ENCODE results near the gene PARD3B. TPM values are rescaled to one million over a fixed set of nuclear protein-coding genes. Genes with fewer than 3 reads are reported as not detected.

The PARD3B gene
- total and polyA plus RNA-seq, 2 of the 8 experiments (the other 6 are each of a cell fraction or from before 2014, with no cell fraction given): 1.2 to 5.7 TPM

DNA sequence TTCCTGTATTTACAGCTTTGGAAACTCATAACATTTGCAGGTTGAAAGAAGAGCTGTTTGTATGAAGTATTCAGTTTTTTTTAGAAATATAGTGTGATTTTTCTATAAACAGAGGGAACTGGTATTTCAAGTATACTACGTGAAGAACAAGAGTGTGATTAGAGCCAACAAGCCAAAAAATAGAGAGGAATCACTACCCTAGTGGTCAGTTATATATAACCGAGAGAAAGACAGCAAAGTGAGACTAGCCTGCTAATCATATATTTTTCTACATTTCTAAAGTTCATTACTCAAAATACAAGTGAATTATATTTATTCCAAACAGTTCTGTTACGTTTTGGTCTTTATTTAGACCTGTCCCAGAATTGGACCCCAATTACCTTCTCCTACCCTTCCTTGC lies 692.2 kb downstream of the PARD3B start:
- no peak overlapping the region for H2AFZ ChIP-seq (ENCODE audit: low read length)
- 74% methylated on average over 3 of the region's 3 CpGs; no CpG with 5 or more reads in 1 of the 2 experiments for WGBS, 2 experiments (ENCODE audit: extremely low coverage in 1 of 2, insufficient coverage in 1 of 2, insufficient read length in 1 of 2, insufficient replicate concordance in 2 of 2, low coverage in 1 of 2, low lambda C conversion rate in 2 of 2, missing lambda C conversion rate in 1 of 2)
- FAIRE-seq: no peak
- no peaks in the 10 kb centered on the region for H4K20me1 ChIP-seq (replicated peaks in 1 of 2; ENCODE audit: control insufficient read depth in 1 of 2, insufficient read depth in 2 of 2, low read length in 2 of 2)
- no peaks in the 10 kb centered on the region for H3K79me1 ChIP-seq (ENCODE audit: low read depth, low read length)
- no peak overlapping the region for H3K18ac ChIP-seq (ENCODE audit: extremely low read depth, low read length)
- no peak overlapping the region for H3K4me2 ChIP-seq (ENCODE audit: insufficient read depth in 1 of 2, low read depth in 2 of 2, low read length in 2 of 2)
- POLR2A ChIA-PET (ENCODE audit: partially characterized antibody): no interaction called here
- H2BK5ac ChIP-seq (ENCODE audit: low read depth, low read length): no peak overlapping the region
- no peak overlapping the region for H2BK20ac ChIP-seq (ENCODE audit: low read length)
- no peak overlapping the region for H3K4ac ChIP-seq (replicated peaks; ENCODE audit: insufficient read length, low read depth, low read length)
- H3K36me3 ChIP-seq (ENCODE audit: control insufficient read depth in 2 of 4, insufficient read depth in 4 of 4, low read length in 3 of 4): no peaks in the 10 kb centered on the region
- no peak overlapping the region for H2BK12ac ChIP-seq (ENCODE audit: low read depth, low read length)
- no peak overlapping the region for H4K8ac ChIP-seq (ENCODE audit: extremely low read depth, insufficient read depth, low read length)
- H3K9me3 ChIP-seq (ENCODE audit: insufficient read depth in 2 of 2, low read depth in 1 of 2, low read length in 1 of 2): no peaks in the 10 kb centered on the region
- CTCF ChIA-PET (ENCODE audit: partially characterized antibody): interaction anchor here (0.6 to 1.3 kb wide), 12 partner anchors 14 to 345 kb away, joined by 3 to 7 read pairs (median 3); no protein-coding TSS in a partner anchor
- no peak for TF ChIP-seq GTF2F1 (IDR thresholded peaks at IDR 0.05; ENCODE audit: borderline replicate concordance, low read depth, low read length)
- no peak for TF ChIP-seq POLR2AphosphoS5 (IDR thresholded peaks at IDR 0.05; ENCODE audit: low read depth, low read length)
- peak; percentile 17 to 22; a peak in 2 of 4 replicates for TF ChIP-seq RAD21 (IDR thresholded peaks at IDR 0.05 in 1 of 2, conservative IDR thresholded peaks at IDR 0.05 in 1 of 2; ENCODE audit: low read depth in 2 of 2, low read length in 2 of 2)
- TF ChIP-seq, protein P1, sequence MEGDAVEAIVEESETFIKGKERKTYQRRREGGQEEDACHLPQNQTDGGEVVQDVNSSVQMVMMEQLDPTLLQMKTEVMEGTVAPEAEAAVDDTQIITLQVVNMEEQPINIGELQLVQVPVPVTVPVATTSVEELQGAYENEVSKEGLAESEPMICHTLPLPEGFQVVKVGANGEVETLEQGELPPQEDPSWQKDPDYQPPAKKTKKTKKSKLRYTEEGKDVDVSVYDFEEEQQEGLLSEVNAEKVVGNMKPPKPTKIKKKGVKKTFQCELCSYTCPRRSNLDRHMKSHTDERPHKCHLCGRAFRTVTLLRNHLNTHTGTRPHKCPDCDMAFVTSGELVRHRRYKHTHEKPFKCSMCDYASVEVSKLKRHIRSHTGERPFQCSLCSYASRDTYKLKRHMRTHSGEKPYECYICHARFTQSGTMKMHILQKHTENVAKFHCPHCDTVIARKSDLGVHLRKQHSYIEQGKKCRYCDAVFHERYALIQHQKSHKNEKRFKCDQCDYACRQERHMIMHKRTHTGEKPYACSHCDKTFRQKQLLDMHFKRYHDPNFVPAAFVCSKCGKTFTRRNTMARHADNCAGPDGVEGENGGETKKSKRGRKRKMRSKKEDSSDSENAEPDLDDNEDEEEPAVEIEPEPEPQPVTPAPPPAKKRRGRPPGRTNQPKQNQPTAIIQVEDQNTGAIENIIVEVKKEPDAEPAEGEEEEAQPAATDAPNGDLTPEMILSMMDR (IDR thresholded peaks at IDR 0.05; ENCODE audit: control extremely low read depth in 1 of 3, insufficient read depth in 1 of 3, low read depth in 1 of 3, low read length in 3 of 3): peak in 2 of 3 experiments; percentile 7 to 47; a peak in 2 of 4 replicates
- no peak overlapping the region for H3K4me3 ChIP-seq (ENCODE audit: extremely low read depth in 1 of 4, insufficient read depth in 2 of 4, low read depth in 3 of 4, low read length in 4 of 4)
- H3K79me2 ChIP-seq (ENCODE audit: control insufficient read depth in 1 of 2, insufficient read depth in 2 of 2, low read length in 2 of 2): no peaks in the 10 kb centered on the region
- no peak overlapping the region for H3K9ac ChIP-seq (replicated peaks in 1 of 4; ENCODE audit: extremely low read depth in 1 of 4, low read depth in 3 of 4, low read length in 3 of 4)
- no peak overlapping the region for H3K56ac ChIP-seq (replicated peaks; ENCODE audit: insufficient read length, low read depth, low read length)
- H3K27ac ChIP-seq (ENCODE audit: low read depth, low read length): no peak overlapping the region
- H3K27me3 ChIP-seq (replicated peaks in 1 of 4; ENCODE audit: control insufficient read depth in 3 of 4, extremely low read depth in 1 of 4, insufficient read depth in 3 of 4, low read length in 3 of 4): no peaks in the 10 kb centered on the region
- H3K23ac ChIP-seq (ENCODE audit: insufficient read length): no peak overlapping the region
- peaks cover 0 to 4% (median 0%) of the 10 kb centered on the region in 4 experiments; a peak in 2 of 7 replicates for H3K4me1 ChIP-seq (replicated peaks in 1 of 4; ENCODE audit: control insufficient read depth in 3 of 4, insufficient read depth in 4 of 4, low read length in 3 of 4)
- H4K5ac ChIP-seq (ENCODE audit: insufficient read length, low read depth, low read length): no peak overlapping the region
- no peak for DNase-seq (ENCODE audit: low read depth in 1 of 2, low spot score in 2 of 2)
- no peak overlapping the region for H2AK5ac ChIP-seq (ENCODE audit: low read depth, low read length)
- H3K14ac ChIP-seq (ENCODE audit: insufficient read length): no peak overlapping the region
- no peak overlapping the region for H2BK120ac ChIP-seq (replicated peaks; ENCODE audit: low read depth, low read length)
- no peak overlapping the region for H2BK15ac ChIP-seq (ENCODE audit: low read length)
- no peaks in the 10 kb centered on the region for H3K23me2 ChIP-seq (ENCODE audit: low read depth, low read length)
- no peak overlapping the region for H4K91ac ChIP-seq (replicated peaks; ENCODE audit: insufficient read length, low read length)

Measured in H1 (cell line).